OCI-LY7 (cell line): ENCODE results near the gene SLC35G1. TPM values are rescaled to one million over a fixed set of nuclear protein-coding genes. Genes with fewer than 3 reads are reported as not detected.

Experiments
- BruUV-seq: library from RNA; stranded (reverse); fragments of 400-500 nt; replicated peaks from 2 replicates; lab custom pipeline; 2021; lab: Mats Ljungman, UMichigan
- CTCF ChIA-PET: fragments of 300-600 bp; sonication (Branson Sonifier 250); formaldehyde crosslinking; loops from one replicate; lab custom pipeline; 2022; ENCODE audit warnings: antibody characterized with exemption; ENCODE audit not compliant: unreplicated experiment; lab: Charles Lee
- POLR2A ChIA-PET: fragments of 300-600 bp; sonication (Branson Sonifier 250); formaldehyde crosslinking; loops from one replicate; lab custom pipeline; 2022; ENCODE audit warnings: antibody characterized with exemption; lab: Charles Lee
- DNase-seq: peaks from one replicate; pipeline ENCODE4 v3.0.0-alpha.2; 2015; ENCODE audit warnings: low spot score
- H2AFZ ChIP-seq: fragments of 200-600 bp; sonication (generic), shearing (Covaris generic); 2 replicates; pipeline ENCODE4 v1.6.1; 2014; ENCODE audit warnings: mild to moderate bottlenecking, antibody characterized with exemption, low read length, moderate library complexity
- H3K27ac ChIP-seq: fragments of 200-600 bp; sonication (generic); 2 replicates; pipeline ENCODE4 v1.5.1; 2014; ENCODE audit warnings: mixed run types, low read depth, mild to moderate bottlenecking, moderate library complexity, low read length, inconsistent platforms; ENCODE audit not compliant: poor library complexity, severe bottlenecking
- H3K36me3 ChIP-seq: fragments of 200-600 bp; sonication (generic); 2 replicates; pipeline ENCODE4 v1.6.1; 2014; ENCODE audit warnings: mild to moderate bottlenecking, antibody characterized with exemption, low read length, moderate library complexity, mixed read lengths; ENCODE audit not compliant: insufficient read depth
- H3K4me1 ChIP-seq: fragments of 200-600 bp; sonication (generic); 2 replicates; pipeline ENCODE4 v1.5.1; 2014; ENCODE audit warnings: mild to moderate bottlenecking, low read length; ENCODE audit not compliant: insufficient read depth, poor library complexity, severe bottlenecking
- H3K4me2 ChIP-seq: fragments of 200-600 bp; sonication (generic); 2 replicates; pipeline ENCODE4 v1.6.1; 2014; ENCODE audit warnings: mild to moderate bottlenecking, low read length
- H3K4me3 ChIP-seq: fragments of 200-600 bp; sonication (generic); 2 replicates; pipeline ENCODE4 v1.5.1; 2014; ENCODE audit warnings: mild to moderate bottlenecking, low read depth, low read length; ENCODE audit not compliant: poor library complexity, severe bottlenecking
- H3K79me2 ChIP-seq: fragments of 200-600 bp; sonication (generic); 2 replicates; pipeline ENCODE4 v1.6.1; 2016; ENCODE audit warnings: low read depth, mild to moderate bottlenecking, low read length, moderate library complexity, mixed read lengths; ENCODE audit not compliant: insufficient read depth
- H3K9me2 ChIP-seq: fragments of 200-600 bp; sonication (generic); 2 replicates; pipeline ENCODE4 v1.6.1; 2016; ENCODE audit warnings: mild to moderate bottlenecking, low read length, mixed read lengths; ENCODE audit not compliant: insufficient read depth
- H3K9me3 ChIP-seq: fragments of 200-600 bp; sonication (generic); 2 replicates; pipeline ENCODE4 v1.6.1; 2014; ENCODE audit warnings: mild to moderate bottlenecking, mixed run types, low read length, mixed read lengths
- H4K20me1 ChIP-seq: fragments of 200-600 bp; sonication (generic); 2 replicates; pipeline ENCODE4 v1.6.1; 2014; ENCODE audit warnings: mild to moderate bottlenecking, antibody characterized with exemption, low read length, moderate library complexity, mixed read lengths; ENCODE audit not compliant: insufficient read depth
- CTCF ChIP-seq: fragments of 200-600 bp; sonication (generic); conservative IDR thresholded peaks from 2 replicates; pipeline ENCODE4 v1.5.1; 2014; ENCODE audit warnings: mild to moderate bottlenecking, antibody characterized with exemption, low read length, moderate library complexity, mixed read lengths
- EZH2phosphoT487 ChIP-seq: fragments of 200-600 bp; sonication (generic); IDR thresholded peaks from 2 replicates; pipeline ENCODE4 v1.6.1; 2018; ENCODE audit warnings: low read depth, borderline replicate concordance, mild to moderate bottlenecking, mixed run types, antibody characterized with exemption, low read length, moderate library complexity, mixed read lengths
- intact Hi-C: fragments of 100-400 bp; cut with micrococcal nuclease; formaldehyde crosslinking; loops from one replicate; pipeline ENCODE4 v1.10.0; 2022; ENCODE audit not compliant: unreplicated experiment
- total RNA-seq, 2 experiments: library from RNA; depleted of rRNA in 1 of 2; stranded (reverse); fragments of >200 nt in 1 of 2; shearing (Covaris generic) in 1 of 2; gene quantifications; 2 replicates each; pipeline ENCODE4 v1.2.3, GENCODE V29; 2014 to 2022

The SLC35G1 gene
- total RNA-seq, 2 experiments from 2014 or later = 5.9 to 6.0 TPM

GRCh38 chr10:93879273-93879672 is 14.5 kb upstream of the SLC35G1 start:
- intact Hi-C loops = no loop called here

GRCh38 chr10:93894516-93895378 is 969 bp downstream of the SLC35G1 start:
- peak overlapping the region; percentile 73 for H3K4me3 ChIP-seq
- H4K20me1 ChIP-seq = no peaks in the 10 kb centered on the region
- peak overlapping the region; percentile 79 for H3K4me2 ChIP-seq
- TF ChIP-seq CTCF (no peak), EZH2phosphoT487 (no peak)
- peak; percentile 16 for DNase-seq
- no peak overlapping the region for H3K27ac ChIP-seq
- no peaks in the 10 kb centered on the region for H3K9me2 ChIP-seq
- no peaks in the 10 kb centered on the region for H3K36me3 ChIP-seq
- no peaks in the 10 kb centered on the region for H3K9me3 ChIP-seq
- no TSS peak for BruUV-seq
- H3K4me1 ChIP-seq = peaks cover 15% of the 10 kb centered on the region
- intact Hi-C loops = loop anchor here (10.0 kb wide), 1 partner anchor 190 kb away; the partner anchor contains the start of gene FRA10AC1
- ChIA-PET CTCF (interaction anchor here (1.7 kb wide), 1 partner anchor 10 kb away, joined by 4 read pairs; no protein-coding TSS in a partner anchor), POLR2A (interaction anchor here (0.6 to 2.3 kb wide), 2 partner anchors 12 to 1052 kb away, joined by 7 to 11 read pairs; no protein-coding TSS in a partner anchor)
- no peaks in the 10 kb centered on the region for H3K79me2 ChIP-seq
- peak overlapping the region; percentile 100 for H2AFZ ChIP-seq

More at GRCh38 chr10:93879273-93879672, 14.5 kb upstream of the SLC35G1 start:
- Histone ChIP-seq H3K36me3 (no peaks in the 10 kb centered on the region), H3K4me3 (no peak overlapping the region), H3K4me2 (no peak overlapping the region), H2AFZ (no peak overlapping the region), H3K9me2 (no peaks in the 10 kb centered on the region), H3K9me3 (no peaks in the 10 kb centered on the region), H3K79me2 (no peaks in the 10 kb centered on the region), H4K20me1 (no peaks in the 10 kb centered on the region), H3K4me1 (no peaks in the 10 kb centered on the region), H3K27ac (no peak overlapping the region)
- TF ChIP-seq CTCF = no peak
- no peak for TF ChIP-seq EZH2phosphoT487
- DNase-seq = no peak
- CTCF ChIA-PET = no interaction called here
- POLR2A ChIA-PET = no interaction called here
- no TSS peak for BruUV-seq
